Skeletal muscle tissue (tissue), 4 donors: ENCODE data around the gene HAGH. TPM values are rescaled to one million over a fixed set of nuclear protein-coding genes. Genes with fewer than 3 reads are reported as not detected.

Experiments used
- H3K27ac ChIP-seq: one replicate; pipeline ENCODE4 v1.7.0; 2013; ENCODE audit warnings: mild to moderate bottlenecking, low read depth, low read length, inconsistent platforms
- H3K27me3 ChIP-seq, 3 donors: one replicate each; pipeline ENCODE4 v1.7.0; 2013; ENCODE audit warnings: low read length in 3 of 3; ENCODE audit not compliant: control insufficient read depth in 3 of 3, insufficient read depth in 3 of 3
- H3K36me3 ChIP-seq, 3 donors: one replicate each; pipeline ENCODE4 v1.7.0; 2013; ENCODE audit warnings: low read length in 3 of 3; ENCODE audit not compliant: control insufficient read depth in 3 of 3, insufficient read depth in 3 of 3
- H3K4me1 ChIP-seq, 3 donors: one replicate each; pipeline ENCODE4 v1.7.0; 2013; ENCODE audit warnings: low read length in 3 of 3, mild to moderate bottlenecking in 3 of 3; ENCODE audit not compliant: control insufficient read depth in 3 of 3, insufficient read depth in 3 of 3
- H3K4me3 ChIP-seq, 3 donors: one replicate each; pipeline ENCODE4 v1.7.0; 2013; ENCODE audit warnings: low read length in 3 of 3
- H3K9ac ChIP-seq, 3 donors: one replicate each; pipeline ENCODE4 v1.7.0; 2013; ENCODE audit warnings: low read length in 3 of 3, mild to moderate bottlenecking in 3 of 3, moderate library complexity in 2 of 3, low read depth in 1 of 3
- H3K9me3 ChIP-seq, 3 donors: one replicate each; pipeline ENCODE4 v1.7.0; 2013; ENCODE audit warnings: low read length in 3 of 3; ENCODE audit not compliant: control insufficient read depth in 3 of 3
- total RNA-seq: library from RNA; depleted of rRNA; stranded (reverse); fragments of >200 nt; gene quantifications from one replicate; pipeline ENCODE4 v1.2.3, GENCODE V29; 2014
- donor health status: Osteomylitis.

The HAGH gene
- total RNA-seq, 1 donor from 2014 or later: 42.3 TPM

- H3K9me3 ChIP-seq: no peaks in the 10 kb centered on the region
- H3K4me1 ChIP-seq: peaks cover 18 to 26% (median 20%) of the 10 kb centered on the region in 3 donors
- H3K9ac ChIP-seq: no peak overlapping the region
- no peaks in the 10 kb centered on the region for H3K27me3 ChIP-seq
- H3K27ac ChIP-seq: no peak overlapping the region
- H3K4me3 ChIP-seq: no peak overlapping the region
- H3K36me3 ChIP-seq: peaks cover 38 to 48% (median 39%) of the 10 kb centered on the region in 3 donors
Measured at GRCh38 chr16:1821861-1822611, 4.6 kb downstream of the HAGH start.

DNA sequence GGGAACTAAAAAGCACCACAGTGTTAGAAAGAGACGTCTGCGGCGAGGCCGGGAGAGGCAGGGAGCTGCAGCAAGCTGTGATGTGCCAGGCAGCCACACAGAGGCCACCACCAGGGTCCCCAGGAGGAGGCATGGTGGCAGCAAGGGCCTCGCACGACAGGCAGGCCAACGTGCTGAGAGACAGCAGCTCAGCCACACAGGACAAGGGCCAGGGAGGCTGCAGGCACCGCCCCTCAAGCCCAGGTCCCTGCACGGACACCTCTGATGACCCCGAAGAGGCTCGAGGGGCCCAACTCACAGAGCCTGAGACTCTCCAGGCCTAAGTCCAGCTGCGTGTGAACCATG, 5.7 kb downstream of the HAGH start:
- Histone ChIP-seq H3K4me3 (no peak overlapping the region), H3K36me3 (peaks cover 45 to 57% (median 47%) of the 10 kb centered on the region in 3 donors), H3K27ac (no peak overlapping the region)

DNA sequence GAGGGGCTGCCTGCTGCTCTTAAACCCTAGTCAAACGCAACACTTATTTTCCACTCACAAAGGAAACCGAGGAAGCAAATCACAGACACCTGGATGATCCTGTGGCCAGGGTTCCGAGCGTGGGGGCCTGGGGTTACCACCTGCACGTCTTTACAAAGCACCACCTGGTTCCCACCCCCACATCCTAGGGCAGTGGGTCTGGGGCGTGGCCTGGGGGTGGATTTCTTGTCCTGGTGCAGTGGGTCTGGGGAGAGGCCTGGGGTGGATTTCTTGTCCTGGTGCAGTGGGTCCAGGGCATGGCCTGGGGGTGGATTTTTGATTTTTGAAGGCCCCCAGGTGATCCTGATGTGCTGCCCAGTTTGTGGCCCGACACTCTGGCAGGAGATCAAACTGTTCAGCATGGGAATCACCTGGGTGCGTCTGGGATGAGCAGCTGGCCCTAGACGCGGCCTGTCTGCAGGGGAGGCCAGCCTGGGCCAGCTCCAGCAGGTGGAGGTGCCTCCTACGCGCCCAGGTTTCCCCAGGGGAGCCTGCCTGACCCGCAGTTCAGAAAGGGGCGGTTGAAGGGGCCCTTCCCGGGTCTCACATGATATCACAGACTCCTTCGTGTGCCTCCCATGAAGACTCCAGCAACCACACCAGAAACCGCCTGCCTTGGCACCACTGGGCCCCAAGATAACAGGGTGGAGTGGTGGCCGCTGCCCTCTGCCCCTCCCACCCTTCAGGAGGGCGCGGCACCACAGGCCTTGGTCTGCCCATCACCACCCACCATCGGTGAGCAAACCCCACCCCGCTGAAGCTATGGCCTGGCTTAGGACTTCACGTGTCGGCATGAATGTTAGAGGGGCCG, 6.3 kb downstream of the HAGH start:
- H3K9me3 ChIP-seq: no peaks in the 10 kb centered on the region
- H3K4me1 ChIP-seq: peaks cover 11 to 19% (median 14%) of the 10 kb centered on the region in 3 donors
- H3K36me3 ChIP-seq: peaks cover 47 to 57% (median 48%) of the 10 kb centered on the region in 3 donors
- H3K27me3 ChIP-seq: no peaks in the 10 kb centered on the region
- no peak overlapping the region for H3K9ac ChIP-seq
- no peak overlapping the region for H3K27ac ChIP-seq
- no peak overlapping the region for H3K4me3 ChIP-seq

More for the DNA sequence above, 5.7 kb downstream of the HAGH start:
- Histone ChIP-seq H3K4me1 (peaks cover 17 to 25% (median 20%) of the 10 kb centered on the region in 3 donors), H3K9ac (no peak overlapping the region), H3K9me3 (no peaks in the 10 kb centered on the region), H3K27me3 (no peaks in the 10 kb centered on the region)

DNA sequence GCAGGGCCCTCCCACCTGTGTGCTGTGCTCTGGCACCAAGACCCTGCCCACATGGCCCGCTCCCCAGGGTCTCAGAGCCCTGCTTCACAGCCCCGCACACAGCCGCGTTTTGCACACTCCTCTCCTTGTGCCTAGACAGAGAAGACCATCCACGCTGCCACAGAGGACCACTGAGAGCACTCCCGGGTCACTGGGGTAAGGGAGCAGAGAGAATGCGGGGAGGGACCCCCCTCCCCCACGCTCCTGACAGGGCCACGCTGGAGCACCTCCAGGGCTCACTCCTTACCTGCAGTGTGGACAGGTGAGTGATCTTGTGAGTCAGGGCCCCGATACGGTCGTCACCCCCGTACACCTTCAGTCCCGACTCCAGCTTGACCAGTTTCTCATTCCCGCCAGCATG, 7.0 kb downstream of the HAGH start:
- Histone ChIP-seq H3K9ac (no peak overlapping the region), H3K4me3 (no peak overlapping the region), H3K27me3 (no peaks in the 10 kb centered on the region), H3K36me3 (peaks cover 51 to 57% (median 54%) of the 10 kb centered on the region in 3 donors), H3K4me1 (peaks cover 8 to 13% (median 9%) of the 10 kb centered on the region in 3 donors), H3K9me3 (no peaks in the 10 kb centered on the region), H3K27ac (no peak overlapping the region)

GRCh38 chr16:1818873-1819525, 7.6 kb downstream of the HAGH start:
- H3K27me3 ChIP-seq: no peaks in the 10 kb centered on the region
- peaks cover 3 to 7% (median 4%) of the 10 kb centered on the region in 3 donors for H3K4me1 ChIP-seq
- no peak overlapping the region for H3K27ac ChIP-seq
- no peak overlapping the region for H3K9ac ChIP-seq
- H3K36me3 ChIP-seq: peaks cover 51 to 57% (median 54%) of the 10 kb centered on the region in 3 donors
- H3K4me3 ChIP-seq: no peak overlapping the region
- no peaks in the 10 kb centered on the region for H3K9me3 ChIP-seq

DNA sequence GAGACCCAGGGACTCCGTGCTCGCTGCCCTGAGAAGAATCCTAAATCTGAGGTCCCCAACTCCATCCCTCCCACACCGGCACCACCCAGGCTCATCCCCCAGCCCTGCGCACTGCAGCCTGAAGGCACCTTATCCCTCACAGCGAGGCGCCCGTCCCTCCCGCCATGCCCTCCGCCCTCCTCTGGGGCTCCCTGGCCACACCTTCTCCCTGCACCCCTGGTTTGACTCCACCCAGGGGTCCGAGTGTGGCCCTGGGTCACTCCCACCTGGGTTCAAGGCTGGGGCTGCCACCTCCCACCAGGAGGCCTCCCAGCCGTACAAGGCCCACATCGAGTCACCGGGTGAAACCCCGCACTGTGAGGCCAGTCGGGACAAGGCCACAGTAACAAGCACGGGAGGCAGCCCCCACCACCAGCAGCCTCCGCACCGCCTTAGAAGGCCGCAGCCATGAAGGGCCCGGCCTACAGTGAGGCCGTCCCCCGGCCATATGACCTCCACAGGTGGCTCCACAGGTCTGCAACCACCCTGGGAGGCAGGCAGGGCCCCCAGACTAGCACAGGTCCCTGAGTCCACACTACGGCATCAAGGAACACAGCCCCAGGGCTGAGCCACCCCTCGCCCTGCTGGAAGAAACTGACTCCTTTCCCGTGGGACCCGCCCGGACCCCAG, 8.3 kb downstream of the HAGH start:
- Histone ChIP-seq H3K4me3 (no peak overlapping the region), H3K27ac (no peak overlapping the region), H3K4me1 (peaks cover 0 to under 1% (median 0%) of the 10 kb centered on the region in 3 donors), H3K9me3 (no peaks in the 10 kb centered on the region), H3K9ac (no peak overlapping the region), H3K36me3 (peaks cover 51 to 60% (median 56%) of the 10 kb centered on the region in 3 donors), H3K27me3 (no peaks in the 10 kb centered on the region)

- Histone ChIP-seq H3K9ac (no peak overlapping the region), H3K27ac (no peak overlapping the region), H3K4me1 (no peaks in the 10 kb centered on the region), H3K4me3 (no peak overlapping the region), H3K36me3 (peaks cover 48 to 61% (median 56%) of the 10 kb centered on the region in 3 donors), H3K9me3 (no peaks in the 10 kb centered on the region), H3K27me3 (no peaks in the 10 kb centered on the region)
Measured at GRCh38 chr16:1817716-1818115, 8.9 kb downstream of the HAGH start.

DNA sequence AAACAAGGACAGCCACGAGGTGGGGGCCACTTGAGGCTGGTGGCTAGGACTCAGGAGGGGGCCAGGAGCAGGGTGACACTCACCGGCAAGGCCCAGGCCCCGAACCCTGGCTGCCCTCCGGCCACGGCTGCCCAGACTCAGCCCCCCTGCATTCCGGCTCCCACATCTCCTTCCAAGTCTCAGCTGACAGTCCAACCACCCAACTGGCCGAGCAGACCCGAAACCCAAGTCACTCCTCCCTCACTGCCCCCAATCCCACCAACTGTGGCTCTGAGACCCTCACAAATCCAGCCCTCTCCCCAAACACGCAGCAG, 9.4 kb downstream of the HAGH start:
- Histone ChIP-seq H3K9ac (no peak overlapping the region), H3K36me3 (peaks cover 44 to 56% (median 51%) of the 10 kb centered on the region in 3 donors), H3K9me3 (no peaks in the 10 kb centered on the region), H3K27ac (no peak overlapping the region), H3K4me3 (no peak overlapping the region), H3K27me3 (no peaks in the 10 kb centered on the region), H3K4me1 (no peaks in the 10 kb centered on the region)

GRCh38 chr16:1816396-1817275, 10.0 kb downstream of the HAGH start:
- Histone ChIP-seq H3K9me3 (no peaks in the 10 kb centered on the region), H3K4me1 (no peaks in the 10 kb centered on the region), H3K27ac (no peak overlapping the region), H3K9ac (no peak overlapping the region), H3K4me3 (no peak overlapping the region), H3K36me3 (peaks cover 38 to 50% (median 47%) of the 10 kb centered on the region in 3 donors), H3K27me3 (no peaks in the 10 kb centered on the region)
